K562 (cell line): ENCODE data around the gene APIP. TPM values are rescaled to one million over a fixed set of nuclear protein-coding genes. Genes with fewer than 3 reads are reported as not detected.

Experiments used
- ATAC-seq: fragments of 200-7000 bp; cut with Tn5 transposase; 3 replicates; pipeline ENCODE4 v1.9.1; 2020; ENCODE audit warnings: moderate library complexity
- BruUV-seq: library from RNA; stranded (reverse); fragments of 400-500 nt; replicated peaks from 2 replicates; lab custom pipeline; 2021; lab: Mats Ljungman, UMichigan
- CTCF ChIA-PET: fragments of 300-600 bp; formaldehyde crosslinking; extraction: SDS; loops from one replicate; lab custom pipeline; 2021; ENCODE audit warnings: low intra/inter-chr PET ratio; lab: Yijun Ruan, JAX
- POLR2A ChIA-PET: fragments of 300-600, 350-650 bp; sonication (Branson Sonifier 250); formaldehyde crosslinking; extraction: SDS; loops from one replicate; lab custom pipeline; 2021; ENCODE audit warnings: antibody characterized with exemption, inconsistent platforms; lab: Yijun Ruan, JAX
- DNase-seq, 4 experiments: peaks; one replicate each; pipeline versions ENCODE4 v3.0.0 to v3.0.0-alpha.2; 2011 to 2018; ENCODE audit warnings: low spot score in 3 of 4, mixed read lengths in 3 of 4; ENCODE audit errors: extremely low read depth in 1 of 4
- FAIRE-seq: peaks from 2 replicates; lab custom pipeline; 2011; peaks lifted over from hg19 to GRCh38; lab: Jason Lieb, UNC
- H2AFZ ChIP-seq: 2 replicates; pipeline ENCODE4 v1.6.0; 2011; ENCODE audit warnings: low read depth, low read length, control low read depth, inconsistent platforms
- H3K27ac ChIP-seq: fragments of 200-600 bp; 3 replicates; pipeline ENCODE4 v1.8.0; 2011; ENCODE audit warnings: low read depth, mild to moderate bottlenecking, control low read depth, inconsistent platforms, low read length, moderate library complexity, mixed read lengths; ENCODE audit errors: extremely low read depth
- H3K27me3 ChIP-seq, 2 experiments: fragments of 300-600 bp in 1 of 2; 2 replicates in 1 of 2; 3 replicates in 1 of 2; pipeline versions ENCODE4 v1.6.0 to v1.8.0; 2011; ENCODE audit warnings: inconsistent platforms in 2 of 2, low read length in 2 of 2, mild to moderate bottlenecking in 1 of 2, mixed read lengths in 1 of 2, moderate library complexity in 1 of 2; ENCODE audit not compliant: control insufficient read depth in 2 of 2, insufficient read depth in 2 of 2
- H3K36me3 ChIP-seq: fragments of 300-600 bp; 3 replicates; pipeline ENCODE4 v1.8.0; 2011; ENCODE audit warnings: mild to moderate bottlenecking, low read length, inconsistent platforms; ENCODE audit not compliant: control insufficient read depth, insufficient read depth
- H3K4me1 ChIP-seq, 2 experiments: fragments of 200-600 bp in 1 of 2; replicated peaks in 1 of 2; 2 replicates in 1 of 2; 3 replicates in 1 of 2; pipeline versions ENCODE4 v1.5.1 to v1.8.0; 2011; ENCODE audit warnings: inconsistent platforms in 2 of 2, low read length in 2 of 2, mild to moderate bottlenecking in 1 of 2, mixed read lengths in 1 of 2, moderate library complexity in 1 of 2; ENCODE audit not compliant: control insufficient read depth in 2 of 2, insufficient read depth in 2 of 2
- H3K4me2 ChIP-seq: 2 replicates; pipeline ENCODE4 v1.6.1; 2011; ENCODE audit warnings: low read length, control low read depth, inconsistent platforms, mixed read lengths; ENCODE audit not compliant: insufficient read depth
- H3K4me3 ChIP-seq: fragments of 200-600 bp; sonication (generic), shearing (Covaris generic); 2 replicates; pipeline ENCODE4 v1.5.1; 2016; ENCODE audit warnings: control low read depth, inconsistent platforms
- H3K79me2 ChIP-seq: fragments of 200-600 bp; 3 replicates; pipeline ENCODE4 v1.8.0; 2011; ENCODE audit warnings: low read length, inconsistent platforms; ENCODE audit not compliant: control insufficient read depth, insufficient read depth
- H3K9ac ChIP-seq, 2 experiments: 2 replicates each; pipeline versions ENCODE4 v1.6.0 to v1.6.1; 2011; ENCODE audit warnings: low read depth in 2 of 2, low read length in 2 of 2, control low read depth in 1 of 2, inconsistent platforms in 1 of 2, mild to moderate bottlenecking in 1 of 2, mixed read lengths in 1 of 2; ENCODE audit not compliant: insufficient read depth in 1 of 2
- H3K9me1 ChIP-seq: one replicate; pipeline ENCODE4 v1.6.0; 2011; ENCODE audit warnings: inconsistent platforms, mild to moderate bottlenecking, low read length, moderate library complexity; ENCODE audit not compliant: control insufficient read depth, insufficient read depth
- H3K9me3 ChIP-seq: replicated peaks from 2 replicates; pipeline ENCODE4 v1.5.1; 2011; ENCODE audit warnings: low read depth, low read length, inconsistent platforms; ENCODE audit not compliant: control insufficient read depth, insufficient read depth
- H4K20me1 ChIP-seq: replicated peaks from 2 replicates; pipeline ENCODE4 v1.6.1; 2011; ENCODE audit warnings: low read length, inconsistent platforms, mixed read lengths; ENCODE audit not compliant: control insufficient read depth, insufficient read depth
- GTF2A2 ChIP-seq: IDR thresholded peaks from 2 replicates; pipeline ENCODE4 v1.6.1; 2016; ENCODE audit warnings: mild to moderate bottlenecking, missing genetic modification characterization, missing compliant biosample characterization
- KDM1A ChIP-seq, 2 experiments: fragments of 450-650 bp; IDR thresholded peaks; 2 replicates each; pipeline ENCODE4 v1.6.1; 2016; ENCODE audit warnings: mild to moderate bottlenecking in 2 of 2
- KDM4B ChIP-seq, 2 experiments: fragments of 450-650 bp in 1 of 2; sonication (generic) in 1 of 2; IDR thresholded peaks; 2 replicates each; pipeline ENCODE4 v1.6.1; 2016 to 2017; ENCODE audit warnings: borderline replicate concordance in 2 of 2, antibody characterized with exemption in 1 of 2, low read depth in 1 of 2, mild to moderate bottlenecking in 1 of 2
- NONO ChIP-seq, 2 experiments: fragments of 200-400 bp in 1 of 2; fragments of 450-650 bp in 1 of 2; formaldehyde crosslinking in 1 of 2; IDR thresholded peaks; 2 replicates each; pipeline ENCODE4 v1.6.1; 2017; ENCODE audit warnings: low read depth in 2 of 2, mild to moderate bottlenecking in 2 of 2, moderate library complexity in 2 of 2, low read length in 1 of 2
- NR4A1 ChIP-seq, 2 experiments: fragments of 250-450 bp in 1 of 2; fragments of 450-650 bp in 1 of 2; sonication (Bioruptor Pico) in 1 of 2; IDR thresholded peaks; 2 replicates each; pipeline versions ENCODE4 v1.4.0 to v1.6.1; 2016 to 2020; ENCODE audit warnings: mild to moderate bottlenecking in 2 of 2, missing compliant biosample characterization in 1 of 2, missing genetic modification characterization in 1 of 2, moderate library complexity in 1 of 2
- SNIP1 ChIP-seq: fragments of 450-650 bp; IDR thresholded peaks from 2 replicates; pipeline ENCODE4 v1.7.1; 2017; ENCODE audit warnings: low read depth, mild to moderate bottlenecking
- TBL1XR1 ChIP-seq, 2 experiments: IDR thresholded peaks; 2 replicates each; pipeline ENCODE4 v1.6.1; 2012; ENCODE audit warnings: improper control_type of control experiment in 2 of 2, low read length in 2 of 2, mild to moderate bottlenecking in 1 of 2
- TCFL5 ChIP-seq: fragments of 250-450 bp; sonication (Bioruptor Pico); conservative IDR thresholded peaks from 2 replicates; pipeline ENCODE4 v1.6.1; 2021; ENCODE audit warnings: mild to moderate bottlenecking, moderate library complexity, matching md5 sums
- ZC3H8 ChIP-seq: fragments of 450-650 bp; IDR thresholded peaks from 2 replicates; pipeline ENCODE4 v1.6.1; 2017
- ZEB2 ChIP-seq: fragments of 450-650 bp; IDR thresholded peaks from 2 replicates; pipeline ENCODE4 v1.6.1; 2016
- ZFP1 ChIP-seq: fragments of 450-650 bp; formaldehyde crosslinking; IDR thresholded peaks from 2 replicates; pipeline ENCODE4 v1.4.0; 2020; ENCODE audit warnings: mild to moderate bottlenecking, mixed read lengths
- WGBS: fragments of 100-300 bp; shearing (Covaris generic); methylation state at CpG from one replicate; pipeline ENCODE4 v1.1.6; 2016; ENCODE audit warnings: low coverage, mixed read lengths; ENCODE audit not compliant: insufficient coverage; ENCODE audit errors: missing lambda C conversion rate; 5-methylcytosine and 5-hydroxymethylcytosine counted together
- in situ Hi-C: fragments of 300-500 bp; cut with MboI; formaldehyde crosslinking; loops from 4 replicates; pipeline ENCODE4 v1.15.0; 2018; ENCODE audit warnings: inconsistent platforms, mixed read lengths
- intact Hi-C: fragments of 100-400 bp; cut with micrococcal nuclease; formaldehyde crosslinking; loops from 2 replicates; pipeline ENCODE4 v1.14.2; 2022
- polyA plus RNA-seq, 8 experiments: library from polyadenylated mRNA; depleted of rRNA in 4 of 8; stranded (reverse) in 5 of 8; unstranded in 3 of 8; fragments of >200 nt; fragmentation: Nextera tagmentation in 2 of 8; fragmentation: Illumina TruSeq in 1 of 8; extraction: Ambion mirVana in 2 of 8; extraction: Trizol in 1 of 8; gene quantifications; 2 replicates each; pipeline versions ENCODE4 v1.2.1 to v1.2.3, GENCODE V29; 2011 to 2014; ENCODE audit warnings: inconsistent platforms in 1 of 8, missing spikeins in 1 of 8
- total RNA-seq, 7 experiments: library from RNA; depleted of rRNA in 6 of 7; stranded (reverse); fragments of >200 nt in 6 of 7; fragmentation: Illumina TruSeq in 2 of 7; extraction: Trizol in 2 of 7; gene quantifications; 2 replicates each; pipeline versions ENCODE4 v1.2.1 to v1.2.3, GENCODE V29; 2011 to 2021; ENCODE audit warnings: low replicate concordance in 1 of 7
- TF ChIP-seq, protein P1 (sequence below): sonication (generic); formaldehyde crosslinking; IDR thresholded peaks from 2 replicates; pipeline ENCODE4 v1.8.1; 2023; ENCODE audit warnings: mild to moderate bottlenecking, missing genetic modification reagents
- TF ChIP-seq, protein P2 (sequence below), 2 experiments: fragments of 150-350 bp in 1 of 2; IDR thresholded peaks; 2 replicates each; pipeline ENCODE4 v1.6.1; 2012 to 2016; ENCODE audit warnings: low read depth in 2 of 2, low read length in 2 of 2, mild to moderate bottlenecking in 1 of 2, moderate library complexity in 1 of 2
- TF ChIP-seq, protein P3 (sequence below): sonication (generic); formaldehyde crosslinking; IDR thresholded peaks from 2 replicates; pipeline ENCODE4 v1.8.0; 2022; ENCODE audit warnings: mild to moderate bottlenecking, missing genetic modification reagents
- TF ChIP-seq, protein P4 (sequence below): fragments of 450-650 bp; IDR thresholded peaks from 2 replicates; pipeline ENCODE4 v1.6.1; 2016; ENCODE audit warnings: missing biosample characterization, missing genetic modification characterization

APIP gene
- total and polyA plus RNA-seq, 9 of the 15 experiments (the other 6 are each of a cell fraction or from before 2014, with no cell fraction given) = 63.7 to 110 (median 82.8) TPM

GRCh38 chr11:34938611-34939010 lies 22.4 kb upstream of the APIP start:
- DNase-seq = no peak
- H3K4me1 ChIP-seq = peaks cover 2 to 3% of the 10 kb centered on the region in 2 experiments; a peak in 2 of 5 replicates
- no peak for ATAC-seq
- H3K4me3 ChIP-seq = no peak overlapping the region
- H3K27ac ChIP-seq = no peak overlapping the region
- CTCF ChIA-PET = no interaction called here
- no peak overlapping the region for H2AFZ ChIP-seq
- WGBS = 13% methylated on average over 1 of the region's 1 CpG
- H3K9me1 ChIP-seq = no peaks in the 10 kb centered on the region
- H3K27me3 ChIP-seq = no peaks in the 10 kb centered on the region
- POLR2A ChIA-PET = interaction anchor here (0.9 kb wide), 1 partner anchor 68 kb away, joined by 3 read pairs; no protein-coding TSS in a partner anchor
- no peaks in the 10 kb centered on the region for H3K9me3 ChIP-seq
- H3K79me2 ChIP-seq = peaks cover 20% of the 10 kb centered on the region; the same call in 2 of the 3 replicates
- H3K9ac ChIP-seq = no peak overlapping the region
- H4K20me1 ChIP-seq = no peaks in the 10 kb centered on the region
- TF ChIP-seq NONO (IDR thresholded peaks at IDR 0.05; ENCODE audit: low read depth in 2 of 2, low read length in 1 of 2) (no peak), TCFL5 (CRISPR knock-in tag) (no peak), KDM4B (IDR thresholded peaks at IDR 0.05; ENCODE audit: borderline replicate concordance in 2 of 2, low read depth in 1 of 2) (no peak), NR4A1 (CRISPR knock-in tag; IDR thresholded peaks at IDR 0.05) (no peak), NR4A1 (tag; IDR thresholded peaks at IDR 0.05) (no peak), KDM1A (IDR thresholded peaks at IDR 0.05) (no peak), TBL1XR1 (IDR thresholded peaks at IDR 0.05; ENCODE audit: low read length in 2 of 2) (no peak), GTF2A2 (no peak), ZEB2 (no peak), SNIP1 (no peak), ZFP1 (CRISPR knock-in tag) (no peak), ZC3H8 (no peak)
- TF ChIP-seq, protein P1, sequence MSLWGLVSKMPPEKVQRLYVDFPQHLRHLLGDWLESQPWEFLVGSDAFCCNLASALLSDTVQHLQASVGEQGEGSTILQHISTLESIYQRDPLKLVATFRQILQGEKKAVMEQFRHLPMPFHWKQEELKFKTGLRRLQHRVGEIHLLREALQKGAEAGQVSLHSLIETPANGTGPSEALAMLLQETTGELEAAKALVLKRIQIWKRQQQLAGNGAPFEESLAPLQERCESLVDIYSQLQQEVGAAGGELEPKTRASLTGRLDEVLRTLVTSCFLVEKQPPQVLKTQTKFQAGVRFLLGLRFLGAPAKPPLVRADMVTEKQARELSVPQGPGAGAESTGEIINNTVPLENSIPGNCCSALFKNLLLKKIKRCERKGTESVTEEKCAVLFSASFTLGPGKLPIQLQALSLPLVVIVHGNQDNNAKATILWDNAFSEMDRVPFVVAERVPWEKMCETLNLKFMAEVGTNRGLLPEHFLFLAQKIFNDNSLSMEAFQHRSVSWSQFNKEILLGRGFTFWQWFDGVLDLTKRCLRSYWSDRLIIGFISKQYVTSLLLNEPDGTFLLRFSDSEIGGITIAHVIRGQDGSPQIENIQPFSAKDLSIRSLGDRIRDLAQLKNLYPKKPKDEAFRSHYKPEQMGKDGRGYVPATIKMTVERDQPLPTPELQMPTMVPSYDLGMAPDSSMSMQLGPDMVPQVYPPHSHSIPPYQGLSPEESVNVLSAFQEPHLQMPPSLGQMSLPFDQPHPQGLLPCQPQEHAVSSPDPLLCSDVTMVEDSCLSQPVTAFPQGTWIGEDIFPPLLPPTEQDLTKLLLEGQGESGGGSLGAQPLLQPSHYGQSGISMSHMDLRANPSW (CRISPR knock-in tag) = no peak
- TF ChIP-seq, protein P2, sequence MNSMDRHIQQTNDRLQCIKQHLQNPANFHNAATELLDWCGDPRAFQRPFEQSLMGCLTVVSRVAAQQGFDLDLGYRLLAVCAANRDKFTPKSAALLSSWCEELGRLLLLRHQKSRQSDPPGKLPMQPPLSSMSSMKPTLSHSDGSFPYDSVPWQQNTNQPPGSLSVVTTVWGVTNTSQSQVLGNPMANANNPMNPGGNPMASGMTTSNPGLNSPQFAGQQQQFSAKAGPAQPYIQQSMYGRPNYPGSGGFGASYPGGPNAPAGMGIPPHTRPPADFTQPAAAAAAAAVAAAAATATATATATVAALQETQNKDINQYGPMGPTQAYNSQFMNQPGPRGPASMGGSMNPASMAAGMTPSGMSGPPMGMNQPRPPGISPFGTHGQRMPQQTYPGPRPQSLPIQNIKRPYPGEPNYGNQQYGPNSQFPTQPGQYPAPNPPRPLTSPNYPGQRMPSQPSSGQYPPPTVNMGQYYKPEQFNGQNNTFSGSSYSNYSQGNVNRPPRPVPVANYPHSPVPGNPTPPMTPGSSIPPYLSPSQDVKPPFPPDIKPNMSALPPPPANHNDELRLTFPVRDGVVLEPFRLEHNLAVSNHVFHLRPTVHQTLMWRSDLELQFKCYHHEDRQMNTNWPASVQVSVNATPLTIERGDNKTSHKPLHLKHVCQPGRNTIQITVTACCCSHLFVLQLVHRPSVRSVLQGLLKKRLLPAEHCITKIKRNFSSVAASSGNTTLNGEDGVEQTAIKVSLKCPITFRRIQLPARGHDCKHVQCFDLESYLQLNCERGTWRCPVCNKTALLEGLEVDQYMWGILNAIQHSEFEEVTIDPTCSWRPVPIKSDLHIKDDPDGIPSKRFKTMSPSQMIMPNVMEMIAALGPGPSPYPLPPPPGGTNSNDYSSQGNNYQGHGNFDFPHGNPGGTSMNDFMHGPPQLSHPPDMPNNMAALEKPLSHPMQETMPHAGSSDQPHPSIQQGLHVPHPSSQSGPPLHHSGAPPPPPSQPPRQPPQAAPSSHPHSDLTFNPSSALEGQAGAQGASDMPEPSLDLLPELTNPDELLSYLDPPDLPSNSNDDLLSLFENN (IDR thresholded peaks at IDR 0.05; ENCODE audit: low read depth in 2 of 2, low read length in 2 of 2) = no peak
- TF ChIP-seq, protein P3, sequence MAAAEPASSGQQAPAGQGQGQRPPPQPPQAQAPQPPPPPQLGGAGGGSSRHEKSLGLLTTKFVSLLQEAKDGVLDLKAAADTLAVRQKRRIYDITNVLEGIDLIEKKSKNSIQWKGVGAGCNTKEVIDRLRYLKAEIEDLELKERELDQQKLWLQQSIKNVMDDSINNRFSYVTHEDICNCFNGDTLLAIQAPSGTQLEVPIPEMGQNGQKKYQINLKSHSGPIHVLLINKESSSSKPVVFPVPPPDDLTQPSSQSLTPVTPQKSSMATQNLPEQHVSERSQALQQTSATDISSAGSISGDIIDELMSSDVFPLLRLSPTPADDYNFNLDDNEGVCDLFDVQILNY (CRISPR knock-in tag) = no peak
- TF ChIP-seq, protein P4, sequence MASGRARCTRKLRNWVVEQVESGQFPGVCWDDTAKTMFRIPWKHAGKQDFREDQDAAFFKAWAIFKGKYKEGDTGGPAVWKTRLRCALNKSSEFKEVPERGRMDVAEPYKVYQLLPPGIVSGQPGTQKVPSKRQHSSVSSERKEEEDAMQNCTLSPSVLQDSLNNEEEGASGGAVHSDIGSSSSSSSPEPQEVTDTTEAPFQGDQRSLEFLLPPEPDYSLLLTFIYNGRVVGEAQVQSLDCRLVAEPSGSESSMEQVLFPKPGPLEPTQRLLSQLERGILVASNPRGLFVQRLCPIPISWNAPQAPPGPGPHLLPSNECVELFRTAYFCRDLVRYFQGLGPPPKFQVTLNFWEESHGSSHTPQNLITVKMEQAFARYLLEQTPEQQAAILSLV = no peak
- TF ChIP-seq, all 486 proteins: peak for 0
- in situ Hi-C loops (loop anchor here (25.0 kb wide), 1 partner anchor 299 kb away; no protein-coding TSS in a partner anchor), intact Hi-C loops (no loop called here)
- no peak overlapping the region for H3K4me2 ChIP-seq
- peaks cover 6% of the 10 kb centered on the region; the same call in 2 of the 3 replicates for H3K36me3 ChIP-seq
- FAIRE-seq = no peak
- BruUV-seq = no TSS peak
